Sigmoid colon (tissue), 7 donors: ENCODE results near the gene MYO15A. TPM values are rescaled to one million over a fixed set of nuclear protein-coding genes. Genes with fewer than 3 reads are reported as not detected.

Experiments used
- DNase-seq: peaks from one replicate; pipeline ENCODE4 v3.0.0-alpha.2; 2019
- H3K27ac ChIP-seq, 4 donors: fragments of 200-600 bp; sonication (generic); one replicate each; pipeline ENCODE4 v1.5.1; 2016 to 2019; ENCODE audit warnings: mild to moderate bottlenecking in 1 of 4
- H3K27me3 ChIP-seq, 3 donors: fragments of 200-600 bp; sonication (generic); one replicate each; pipeline ENCODE4 v1.5.1; 2019; ENCODE audit warnings: mild to moderate bottlenecking in 1 of 3
- H3K36me3 ChIP-seq, 4 donors: fragments of 200-600 bp; sonication (generic); one replicate each; pipeline ENCODE4 v1.5.1; 2016 to 2019
- H3K4me1 ChIP-seq, 4 donors: fragments of 200-600 bp; sonication (generic); one replicate each; pipeline ENCODE4 v1.5.1; 2017 to 2019
- H3K4me3 ChIP-seq, 4 donors: fragments of 200-600 bp; sonication (generic); one replicate each; pipeline ENCODE4 v1.5.1; 2017 to 2019; ENCODE audit warnings: mild to moderate bottlenecking in 2 of 4, moderate library complexity in 1 of 4
- H3K9me3 ChIP-seq, 4 donors: fragments of 200-600 bp in 3 of 4; sonication (generic) in 3 of 4; one replicate each; pipeline versions ENCODE4 v1.5.1 to v1.6.1; 2013 to 2019
- EP300 ChIP-seq, 4 donors: sonication (generic); formaldehyde crosslinking; IDR thresholded peaks; one replicate each; pipeline ENCODE4 v1.6.1; 2017; ENCODE audit warnings: antibody characterized with exemption in 4 of 4
- POLR2A ChIP-seq, 2 donors: fragments of 450-650 bp; IDR thresholded peaks; one replicate each; pipeline ENCODE4 v1.6.1; 2016; ENCODE audit warnings: antibody characterized with exemption in 2 of 2, mild to moderate bottlenecking in 2 of 2, moderate library complexity in 2 of 2
- POLR2AphosphoS5 ChIP-seq, 4 donors: sonication (generic); formaldehyde crosslinking; IDR thresholded peaks; one replicate each; pipeline ENCODE4 v1.6.1; 2017; ENCODE audit warnings: antibody characterized with exemption in 4 of 4
- WGBS, 2 donors: extraction: QIAGEN DNeasy Blood & Tissue Kit; methylation state at CpG; one replicate each; pipeline ENCODE4 v1.1.7; 2013; 5-methylcytosine and 5-hydroxymethylcytosine counted together
- intact Hi-C: fragments of 100-400 bp; cut with DNase I; formaldehyde crosslinking; loops from one replicate; pipeline ENCODE4 v1.15.1; 2023
- polyA plus RNA-seq, 3 donors: library from polyadenylated mRNA; stranded (reverse); fragments of 200-250 nt; gene quantifications; one replicate each; pipeline ENCODE4 v1.2.3, GENCODE V29; 2013
- total RNA-seq, 4 donors: library from RNA; depleted of rRNA; stranded (reverse); fragments of >200 nt; gene quantifications; one replicate each; pipeline ENCODE4 v1.1.0, GENCODE V29; 2016
- TF ChIP-seq, protein P1 (sequence below), 4 experiments: fragments of 450-650 bp in 3 of 4; fragments of 200-600 bp in 1 of 4; IDR thresholded peaks; one replicate each; pipeline ENCODE4 v1.5.1; 2016 to 2019; ENCODE audit warnings: antibody characterized with exemption in 4 of 4, mild to moderate bottlenecking in 3 of 4, moderate library complexity in 2 of 4
- donor health status: healthy with polysubstance abuse.
- donor health status: Bipolar disorder and iron deficiency.
- donor health status: healthy.

The MYO15A gene
- total and polyA plus RNA-seq, 7 donors, result 0.60 to 3.6 (median 0.72) TPM; not detected in 1

DNA sequence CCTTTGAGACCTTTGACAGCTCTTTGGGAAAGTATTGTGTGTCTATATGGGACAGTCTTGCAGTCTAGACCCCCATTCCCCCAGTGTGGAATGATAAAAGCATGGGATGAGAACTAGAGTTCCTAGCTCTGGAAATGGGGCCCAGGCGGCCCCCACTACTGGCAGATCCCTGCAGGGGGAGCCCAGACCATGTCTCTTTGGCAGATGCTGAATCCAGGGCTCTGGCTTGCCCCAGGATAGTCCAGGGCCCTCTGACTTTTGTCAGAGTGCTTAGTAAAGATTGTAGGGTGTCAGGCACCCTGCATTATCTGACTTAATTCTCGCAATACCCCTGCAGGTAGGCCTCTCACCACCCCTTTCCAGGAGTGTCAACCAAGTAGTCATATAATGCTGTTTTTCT is 83.4 kb downstream of the MYO15A start:
- Histone ChIP-seq H3K4me1 (peaks cover 0 to 69% (median 63%) of the 10 kb centered on the region in 4 donors), H3K27me3 (no peaks in the 10 kb centered on the region)
- intact Hi-C loops, result no loop called here

DNA sequence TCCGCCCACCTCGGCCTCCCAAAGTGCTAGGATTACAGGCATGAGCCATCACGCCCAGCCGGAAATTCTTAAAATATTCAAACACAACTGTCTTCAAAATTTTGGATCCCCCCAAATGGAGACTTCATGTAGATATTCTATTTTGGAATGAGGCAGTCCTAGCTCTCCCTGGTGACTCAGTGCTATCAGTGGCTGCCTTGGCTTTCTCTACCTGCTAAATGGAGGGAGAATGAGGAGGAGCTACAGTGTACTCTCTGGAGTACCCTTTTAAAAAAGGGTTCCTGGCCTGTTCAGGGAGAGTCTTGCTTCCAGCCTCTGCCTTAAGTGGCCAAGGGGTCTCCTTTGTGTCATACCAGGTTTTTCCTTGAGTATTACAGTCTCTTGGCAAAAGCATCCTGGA is 85.8 kb downstream of the MYO15A start:
- no peak for DNase-seq
- Histone ChIP-seq H3K4me3 (no peak overlapping the region), H3K36me3 (peaks cover 9 to 49% (median 17%) of the 10 kb centered on the region in 4 donors), H3K9me3 (no peaks in the 10 kb centered on the region), H3K27ac (no peak overlapping the region), H3K27me3 (no peaks in the 10 kb centered on the region), H3K4me1 (peaks cover 0 to 68% (median 63%) of the 10 kb centered on the region in 4 donors)
- TF ChIP-seq POLR2A (IDR thresholded peaks at IDR 0.05), result no peak
- no peak for TF ChIP-seq EP300 (IDR thresholded peaks at IDR 0.05)
- no peak for TF ChIP-seq POLR2AphosphoS5 (IDR thresholded peaks at IDR 0.05)
- TF ChIP-seq, protein P1, sequence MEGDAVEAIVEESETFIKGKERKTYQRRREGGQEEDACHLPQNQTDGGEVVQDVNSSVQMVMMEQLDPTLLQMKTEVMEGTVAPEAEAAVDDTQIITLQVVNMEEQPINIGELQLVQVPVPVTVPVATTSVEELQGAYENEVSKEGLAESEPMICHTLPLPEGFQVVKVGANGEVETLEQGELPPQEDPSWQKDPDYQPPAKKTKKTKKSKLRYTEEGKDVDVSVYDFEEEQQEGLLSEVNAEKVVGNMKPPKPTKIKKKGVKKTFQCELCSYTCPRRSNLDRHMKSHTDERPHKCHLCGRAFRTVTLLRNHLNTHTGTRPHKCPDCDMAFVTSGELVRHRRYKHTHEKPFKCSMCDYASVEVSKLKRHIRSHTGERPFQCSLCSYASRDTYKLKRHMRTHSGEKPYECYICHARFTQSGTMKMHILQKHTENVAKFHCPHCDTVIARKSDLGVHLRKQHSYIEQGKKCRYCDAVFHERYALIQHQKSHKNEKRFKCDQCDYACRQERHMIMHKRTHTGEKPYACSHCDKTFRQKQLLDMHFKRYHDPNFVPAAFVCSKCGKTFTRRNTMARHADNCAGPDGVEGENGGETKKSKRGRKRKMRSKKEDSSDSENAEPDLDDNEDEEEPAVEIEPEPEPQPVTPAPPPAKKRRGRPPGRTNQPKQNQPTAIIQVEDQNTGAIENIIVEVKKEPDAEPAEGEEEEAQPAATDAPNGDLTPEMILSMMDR (IDR thresholded peaks at IDR 0.05), result no peak
- intact Hi-C loops, result no loop called here
- 94 to 95% methylated on average over 4 of the region's 4 CpGs for WGBS, 2 donors

More for the DNA sequence above, 83.4 kb downstream of the MYO15A start:
- 86 to 96% methylated on average over 2 of the region's 2 CpGs for WGBS, 2 donors
- DNase-seq, result no peak
- Histone ChIP-seq H3K4me3 (no peak overlapping the region), H3K9me3 (no peaks in the 10 kb centered on the region), H3K27ac (peak overlapping the region in 3 of 4 donors; percentile 98 to 99 (median 99)), H3K36me3 (peaks cover 9 to 27% (median 12%) of the 10 kb centered on the region in 4 donors)
- TF ChIP-seq POLR2AphosphoS5 (IDR thresholded peaks at IDR 0.05) (no peak), POLR2A (IDR thresholded peaks at IDR 0.05) (no peak), EP300 (IDR thresholded peaks at IDR 0.05) (no peak)
- TF ChIP-seq, protein P1 (IDR thresholded peaks at IDR 0.05), result peak in 1 of 4 experiments; percentile 18

DNA sequence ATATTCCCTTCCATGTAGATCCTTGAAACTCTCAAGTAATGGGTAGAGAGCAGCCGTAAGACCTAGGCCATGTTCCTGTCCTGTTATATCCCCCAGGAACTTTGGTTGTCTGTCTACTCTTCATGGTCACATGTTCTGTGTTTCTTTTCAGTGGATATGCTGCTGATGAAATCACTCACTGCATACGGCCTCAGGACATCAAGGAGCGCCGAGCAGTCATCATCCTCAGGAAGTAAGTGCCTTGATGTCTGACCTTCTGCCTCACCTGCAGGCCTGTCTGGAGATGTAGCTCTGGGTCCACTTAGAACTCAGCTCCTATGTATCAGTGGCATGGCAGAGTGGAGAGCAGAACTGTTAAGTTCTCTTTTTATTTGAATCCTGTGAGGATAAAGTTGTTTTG is 86.2 kb downstream of the MYO15A start:
- no peaks in the 10 kb centered on the region for H3K9me3 ChIP-seq
- intact Hi-C loops, result no loop called here
- no peak overlapping the region for H3K27ac ChIP-seq
- H3K4me1 ChIP-seq, result peaks cover 0 to 67% (median 61%) of the 10 kb centered on the region in 4 donors
- TF ChIP-seq EP300 (IDR thresholded peaks at IDR 0.05), result no peak
- TF ChIP-seq POLR2AphosphoS5 (IDR thresholded peaks at IDR 0.05), result no peak
- TF ChIP-seq, protein P1 (IDR thresholded peaks at IDR 0.05), result no peak
- no peak for TF ChIP-seq POLR2A (IDR thresholded peaks at IDR 0.05)
- 85 to 88% methylated on average over 4 of the region's 4 CpGs for WGBS, 2 donors
- peaks cover 9 to 49% (median 18%) of the 10 kb centered on the region in 4 donors for H3K36me3 ChIP-seq
- H3K4me3 ChIP-seq, result no peak overlapping the region
- DNase-seq, result no peak
- no peaks in the 10 kb centered on the region for H3K27me3 ChIP-seq

DNA sequence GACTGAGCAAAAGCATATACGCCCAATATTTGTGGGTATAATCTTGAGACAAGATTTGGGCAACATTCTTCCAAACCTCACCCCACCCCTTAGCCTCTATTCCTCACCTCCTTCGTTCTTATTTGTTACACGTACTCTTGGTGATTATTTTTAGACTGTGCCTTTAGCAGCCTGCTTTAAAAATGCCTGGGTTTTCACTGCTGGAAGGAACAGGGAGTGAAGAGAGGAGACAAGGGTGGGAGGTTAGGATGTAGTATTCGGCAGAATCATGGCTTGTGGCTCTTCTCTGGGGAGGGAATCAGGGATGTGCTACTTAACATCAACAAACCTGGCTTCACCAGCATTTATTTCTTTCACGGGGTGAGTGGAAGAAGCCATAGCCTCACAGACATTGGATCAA is 86.7 kb downstream of the MYO15A start:
- 92 to 94% methylated on average over 5 of the region's 5 CpGs for WGBS, 2 donors
- Histone ChIP-seq H3K27me3 (no peaks in the 10 kb centered on the region), H3K27ac (no peak overlapping the region), H3K4me3 (no peak overlapping the region), H3K36me3 (peaks cover 9 to 49% (median 18%) of the 10 kb centered on the region in 4 donors), H3K4me1 (peaks cover 0 to 66% (median 57%) of the 10 kb centered on the region in 4 donors), H3K9me3 (no peaks in the 10 kb centered on the region)
- intact Hi-C loops, result no loop called here
- no peak for TF ChIP-seq EP300 (IDR thresholded peaks at IDR 0.05)
- no peak for DNase-seq

DNA sequence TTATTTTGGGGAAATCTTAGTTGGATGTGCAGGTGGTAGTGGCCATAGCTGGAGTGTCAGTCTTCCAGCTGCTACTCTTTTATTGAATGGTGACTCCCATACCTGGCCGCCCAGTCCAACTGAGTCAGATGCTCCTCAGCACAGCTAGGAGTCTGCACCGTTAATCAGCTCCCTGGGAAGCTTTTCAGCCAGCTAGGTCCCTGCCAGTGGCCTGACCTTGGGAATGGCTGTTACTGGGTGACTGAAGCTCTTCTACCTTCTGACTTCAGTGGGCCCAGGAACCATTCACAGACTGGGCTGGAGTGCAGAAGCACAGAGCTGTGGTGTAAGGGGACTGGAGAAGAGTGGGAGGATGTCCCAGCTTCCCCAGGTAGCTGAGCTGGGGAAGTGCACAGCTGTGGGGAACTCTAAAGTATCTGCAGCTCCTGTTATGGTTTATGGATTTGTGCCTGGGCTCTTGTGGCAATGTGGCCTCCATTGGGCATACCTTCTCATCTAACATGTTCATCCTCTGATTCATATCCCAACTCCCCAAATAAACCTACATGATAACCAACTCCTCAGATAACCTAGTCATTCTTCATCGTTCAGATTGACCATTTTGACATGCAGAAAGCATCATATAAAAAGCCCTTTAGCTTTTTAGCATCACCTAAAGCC is 89.1 kb downstream of the MYO15A start:
- DNase-seq, result no peak
- Histone ChIP-seq H3K27ac (no peak overlapping the region), H3K36me3 (peaks cover 13 to 66% (median 18%) of the 10 kb centered on the region in 4 donors), H3K9me3 (no peaks in the 10 kb centered on the region), H3K4me1 (peaks cover 0 to 49% (median 38%) of the 10 kb centered on the region in 4 donors), H3K27me3 (no peaks in the 10 kb centered on the region), H3K4me3 (no peak overlapping the region)
- WGBS, 2 donors, result 83 to 91% methylated on average over 3 of the region's 3 CpGs
- TF ChIP-seq POLR2A (IDR thresholded peaks at IDR 0.05), result no peak
- intact Hi-C loops, result no loop called here
